H9 (cell line): Measurements from ENCODE around the gene JMJD7. TPM values are rescaled to one million over a fixed set of nuclear protein-coding genes. Genes with fewer than 3 reads are reported as not detected.

Experiments
- DNase-seq: peaks from one replicate; pipeline ENCODE4 v3.0.0-alpha.2; 2017
- H2AFZ ChIP-seq: one replicate; pipeline ENCODE4 v1.6.1; 2013; ENCODE audit warnings: mild to moderate bottlenecking, low read length, control low read depth, moderate library complexity
- H2AK5ac ChIP-seq: 2 replicates; pipeline ENCODE4 v1.6.1; 2013; ENCODE audit warnings: low read length, control low read depth, mixed read lengths; ENCODE audit not compliant: insufficient read length
- H2BK120ac ChIP-seq: one replicate; pipeline ENCODE4 v1.6.1; 2013; ENCODE audit warnings: low read depth, mild to moderate bottlenecking, low read length, control low read depth, inconsistent platforms; ENCODE audit not compliant: poor library complexity, severe bottlenecking
- H2BK12ac ChIP-seq: 2 replicates; pipeline ENCODE4 v1.6.1; 2013; ENCODE audit warnings: low read length, control low read depth, mixed read lengths, low read depth; ENCODE audit not compliant: insufficient read length
- H2BK15ac ChIP-seq: 2 replicates; pipeline ENCODE4 v1.6.1; 2013; ENCODE audit warnings: low read depth, low read length, control low read depth
- H2BK20ac ChIP-seq: one replicate; pipeline ENCODE4 v1.6.1; 2013; ENCODE audit warnings: low read depth, mild to moderate bottlenecking, low read length, control low read depth, inconsistent platforms; ENCODE audit not compliant: poor library complexity, severe bottlenecking
- H2BK5ac ChIP-seq: 2 replicates; pipeline ENCODE4 v1.6.1; 2013; ENCODE audit warnings: low read length, control low read depth, mixed read lengths; ENCODE audit not compliant: insufficient read length
- H3K14ac ChIP-seq: 2 replicates; pipeline ENCODE4 v1.6.1; 2013; ENCODE audit warnings: low read length, control low read depth; ENCODE audit not compliant: insufficient read depth
- H3K18ac ChIP-seq: 2 replicates; pipeline ENCODE4 v1.6.1; 2013; ENCODE audit warnings: low read depth, mild to moderate bottlenecking, mixed read lengths, low read length, control low read depth; ENCODE audit not compliant: insufficient read length
- H3K23ac ChIP-seq: 2 replicates; pipeline ENCODE4 v1.6.1; 2013; ENCODE audit warnings: low read length, control low read depth, mixed read lengths, low read depth; ENCODE audit not compliant: insufficient read length
- H3K23me2 ChIP-seq: 2 replicates; pipeline ENCODE4 v1.6.1; 2013; ENCODE audit warnings: low read depth, mild to moderate bottlenecking, mixed read lengths, low read length, control low read depth; ENCODE audit not compliant: insufficient read length, poor library complexity, severe bottlenecking
- H3K27ac ChIP-seq: 2 replicates; pipeline ENCODE4 v1.5.1; 2013; ENCODE audit warnings: low read length, control low read depth, mixed read lengths, low read depth; ENCODE audit not compliant: insufficient read length
- H3K27me3 ChIP-seq: 2 replicates; pipeline ENCODE4 v1.6.1; 2013; ENCODE audit warnings: low read length, control low read depth, inconsistent platforms; ENCODE audit not compliant: insufficient read depth
- H3K4ac ChIP-seq: 2 replicates; pipeline ENCODE4 v1.6.1; 2013; ENCODE audit warnings: low read depth, mild to moderate bottlenecking, control low read depth, inconsistent platforms, low read length, moderate library complexity
- H3K4me1 ChIP-seq: 2 replicates; pipeline ENCODE4 v1.6.1; 2013; ENCODE audit warnings: low read length, control low read depth, inconsistent platforms; ENCODE audit not compliant: insufficient read depth
- H3K4me2 ChIP-seq: 2 replicates; pipeline ENCODE4 v1.6.1; 2013; ENCODE audit warnings: low read length, control low read depth, mixed read lengths; ENCODE audit not compliant: insufficient read length, insufficient read depth
- H3K56ac ChIP-seq: 2 replicates; pipeline ENCODE4 v1.6.1; 2013; ENCODE audit warnings: low read depth, mild to moderate bottlenecking, mixed read lengths, low read length, control low read depth; ENCODE audit not compliant: insufficient read length
- H3K79me1 ChIP-seq: 2 replicates; pipeline ENCODE4 v1.6.1; 2013; ENCODE audit warnings: low read depth, mild to moderate bottlenecking, moderate library complexity, low read length, control low read depth, inconsistent platforms; ENCODE audit not compliant: insufficient read depth, poor library complexity, severe bottlenecking
- H3K79me2 ChIP-seq: 2 replicates; pipeline ENCODE4 v1.6.1; 2013; ENCODE audit warnings: low read length, control low read depth, inconsistent platforms; ENCODE audit not compliant: insufficient read depth
- H3K9ac ChIP-seq: 2 replicates; pipeline ENCODE4 v1.6.1; 2013; ENCODE audit warnings: low read length, control low read depth, mixed read lengths; ENCODE audit not compliant: insufficient read length; ENCODE audit errors: extremely low read depth
- H3K9me3 ChIP-seq: one replicate; pipeline ENCODE4 v1.6.1; 2013; ENCODE audit warnings: low read depth, low read length, inconsistent platforms; ENCODE audit not compliant: control insufficient read depth
- H3T11ph ChIP-seq: one replicate; pipeline ENCODE4 v1.6.1; 2013; ENCODE audit warnings: mild to moderate bottlenecking, low read length, control low read depth, inconsistent platforms
- H4K20me1 ChIP-seq: one replicate; pipeline ENCODE4 v1.6.1; 2013; ENCODE audit not compliant: control insufficient read depth, insufficient read length, insufficient read depth
- H4K5ac ChIP-seq: 2 replicates; pipeline ENCODE4 v1.6.1; 2013; ENCODE audit warnings: low read depth, mild to moderate bottlenecking, mixed read lengths, low read length, control low read depth; ENCODE audit not compliant: insufficient read length
- H4K8ac ChIP-seq: replicated peaks from 2 replicates; pipeline ENCODE4 v1.6.1; 2013; ENCODE audit warnings: low read length, control low read depth, mixed read lengths, low read depth; ENCODE audit not compliant: insufficient read length
- H4K91ac ChIP-seq: 2 replicates; pipeline ENCODE4 v1.6.1; 2013; ENCODE audit warnings: low read depth, mild to moderate bottlenecking, moderate library complexity, mixed read lengths, low read length, control low read depth; ENCODE audit not compliant: insufficient read length
- H3K27ac Mint-ChIP-seq, 3 experiments: 2 replicates in 2 of 3; 3 replicates in 1 of 3; pipeline ENCODE4 v1.8.0; 2020 to 2021; ENCODE audit warnings: mixed read lengths in 3 of 3, mild to moderate bottlenecking in 1 of 3, moderate library complexity in 1 of 3
- H3K27me3 Mint-ChIP-seq: 2 replicates; pipeline ENCODE4 v1.8.0; 2021; ENCODE audit warnings: low read depth, mild to moderate bottlenecking, moderate library complexity, mixed read lengths
- H3K36me3 Mint-ChIP-seq, 3 experiments: 2 replicates in 2 of 3; 3 replicates in 1 of 3; pipeline ENCODE4 v1.8.0; 2020 to 2021; ENCODE audit warnings: low read depth in 3 of 3, mixed read lengths in 3 of 3; ENCODE audit not compliant: insufficient read depth in 1 of 3
- H3K4me1 Mint-ChIP-seq, 2 experiments: 2 replicates each; pipeline ENCODE4 v1.8.0; 2020; ENCODE audit warnings: mixed read lengths in 2 of 2
- H3K4me3 Mint-ChIP-seq, 2 experiments: 2 replicates in 1 of 2; 3 replicates in 1 of 2; pipeline ENCODE4 v1.8.0; 2020 to 2021; ENCODE audit warnings: mild to moderate bottlenecking in 2 of 2, mixed read lengths in 2 of 2, moderate library complexity in 1 of 2
- H3K9me3 Mint-ChIP-seq, 2 experiments: 2 replicates in 1 of 2; 3 replicates in 1 of 2; pipeline ENCODE4 v1.8.0; 2020; ENCODE audit warnings: mild to moderate bottlenecking in 2 of 2, mixed read lengths in 2 of 2, moderate library complexity in 1 of 2
- WGBS: extraction: QIAGEN DNeasy Blood & Tissue Kit; methylation state at CpG from one replicate; pipeline ENCODE4 v1.1.7; 2013; ENCODE audit warnings: missing lambda C conversion rate, low lambda C conversion rate, mixed read lengths; ENCODE audit not compliant: insufficient read length; ENCODE audit errors: extremely low coverage; 5-methylcytosine and 5-hydroxymethylcytosine counted together
- total RNA-seq: library from RNA; stranded (reverse); gene quantifications from 2 replicates; pipeline ENCODE4 v1.2.1, GENCODE V29; 2021
- TF ChIP-seq, protein P1 (sequence below): fragments of 200-600 bp; sonication (generic); conservative IDR thresholded peaks from 3 replicates; pipeline ENCODE4 v1.8.0; 2021; ENCODE audit warnings: antibody characterized with exemption, mild to moderate bottlenecking

JMJD7 gene
- total RNA-seq, 1 experiment from 2014 or later: 13.3 TPM

- Histone ChIP-seq H4K8ac (no peak overlapping the region), H4K5ac (no peak overlapping the region), H3T11ph (no peak overlapping the region), H3K79me1 (no peaks in the 10 kb centered on the region), H3K14ac (no peak overlapping the region), H2BK20ac (no peak overlapping the region), H3K9ac (no peak overlapping the region), H2AFZ (no peak overlapping the region), H3K56ac (no peak overlapping the region), H3K23me2 (no peaks in the 10 kb centered on the region), H3K27me3 (no peaks in the 10 kb centered on the region), H3K4me2 (no peak overlapping the region), H2BK12ac (no peak overlapping the region), H3K18ac (no peak overlapping the region), H2BK15ac (no peak overlapping the region), H2BK120ac (no peak overlapping the region), H3K4me1 (no peaks in the 10 kb centered on the region), H4K91ac (no peak overlapping the region), H4K20me1 (no peaks in the 10 kb centered on the region), H3K27ac (no peak overlapping the region), H3K9me3 (no peaks in the 10 kb centered on the region), H3K4ac (no peak overlapping the region), H3K79me2 (no peaks in the 10 kb centered on the region), H3K23ac (no peak overlapping the region), H2AK5ac (no peak overlapping the region), H2BK5ac (no peak overlapping the region)
- Mint-ChIP-seq H3K4me3 (no peak overlapping the region), H3K36me3 (no peaks in the 10 kb centered on the region; a peak in 1 of 7 replicates), H3K9me3 (no peaks in the 10 kb centered on the region; a peak in 1 of 5 replicates), H3K27ac (0 out of 7 replicates have a peak overlapping the region, but pooled peaks of 1 of the 3 experiments have one; percentile 53), H3K4me1 (peaks cover 5 to 16% of the 10 kb centered on the region in 2 experiments), H3K27me3 (no peaks in the 10 kb centered on the region)
- DNase-seq: no peak
- TF ChIP-seq, protein P1, sequence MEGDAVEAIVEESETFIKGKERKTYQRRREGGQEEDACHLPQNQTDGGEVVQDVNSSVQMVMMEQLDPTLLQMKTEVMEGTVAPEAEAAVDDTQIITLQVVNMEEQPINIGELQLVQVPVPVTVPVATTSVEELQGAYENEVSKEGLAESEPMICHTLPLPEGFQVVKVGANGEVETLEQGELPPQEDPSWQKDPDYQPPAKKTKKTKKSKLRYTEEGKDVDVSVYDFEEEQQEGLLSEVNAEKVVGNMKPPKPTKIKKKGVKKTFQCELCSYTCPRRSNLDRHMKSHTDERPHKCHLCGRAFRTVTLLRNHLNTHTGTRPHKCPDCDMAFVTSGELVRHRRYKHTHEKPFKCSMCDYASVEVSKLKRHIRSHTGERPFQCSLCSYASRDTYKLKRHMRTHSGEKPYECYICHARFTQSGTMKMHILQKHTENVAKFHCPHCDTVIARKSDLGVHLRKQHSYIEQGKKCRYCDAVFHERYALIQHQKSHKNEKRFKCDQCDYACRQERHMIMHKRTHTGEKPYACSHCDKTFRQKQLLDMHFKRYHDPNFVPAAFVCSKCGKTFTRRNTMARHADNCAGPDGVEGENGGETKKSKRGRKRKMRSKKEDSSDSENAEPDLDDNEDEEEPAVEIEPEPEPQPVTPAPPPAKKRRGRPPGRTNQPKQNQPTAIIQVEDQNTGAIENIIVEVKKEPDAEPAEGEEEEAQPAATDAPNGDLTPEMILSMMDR: no peak
- no CpG with 5 or more reads among the region's 12 CpGs for WGBS
Observed at GRCh38 chr15:41809526-41810220, 18.2 kb upstream of the JMJD7 start.
